Measurements from ENCODE around the gene TAF12. TPM values are rescaled to one million over a fixed set of nuclear protein-coding genes. Genes with fewer than 3 reads are reported as not detected.

TAF12 gene
- total RNA-seq, 1 experiment from 2014 or later = 39.5 TPM

DNA sequence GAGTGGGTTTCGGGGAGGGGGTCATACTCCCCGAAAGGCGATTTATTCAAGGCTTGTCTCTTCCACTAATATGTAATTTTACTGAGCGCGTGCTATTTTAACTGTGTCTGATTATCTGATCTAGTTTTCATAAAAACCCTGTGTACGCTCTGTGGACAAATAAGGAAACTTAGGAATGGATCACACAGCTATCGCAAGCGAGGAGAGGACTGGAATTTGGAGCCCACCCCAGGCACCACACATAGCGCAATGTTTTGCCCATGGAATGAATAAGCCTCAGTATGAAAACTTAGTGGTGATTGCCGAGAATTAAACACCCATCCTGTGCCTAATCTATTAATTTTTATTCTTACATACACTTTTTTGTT lies 60.6 kb downstream of the TAF12 start:
- Histone ChIP-seq H3K27ac (ENCODE audit: low read length) (peak overlapping the region; percentile 56), H3K9ac (ENCODE audit: low read length) (peak overlapping the region; percentile 96), H3K4me1 (ENCODE audit: low read length) (peaks cover 41% of the 10 kb centered on the region), H3K4me2 (ENCODE audit: low read depth, low read length, poor library complexity, severe bottlenecking) (peak overlapping the region; percentile 95), H2AFZ (ENCODE audit: low read length) (peak overlapping the region; percentile 90; the same call in 1 of the 2 replicates), H4K20me1 (ENCODE audit: insufficient read depth, low read depth, low read length) (peaks cover 12% of the 10 kb centered on the region), H3K36me3 (ENCODE audit: insufficient read depth, low read length) (peaks cover 32% of the 10 kb centered on the region), H3K79me2 (ENCODE audit: low read length) (peaks cover 22% of the 10 kb centered on the region), H3K9me2 (replicated peaks; ENCODE audit: insufficient read depth, low read length) (no peaks in the 10 kb centered on the region), H3K4me3 (ENCODE audit: low read length) (peak overlapping the region; percentile 97), H3K9me3 (ENCODE audit: low read length) (no peaks in the 10 kb centered on the region), H3K27me3 (ENCODE audit: low read length) (no peaks in the 10 kb centered on the region)
- no peak for DNase-seq

DNA sequence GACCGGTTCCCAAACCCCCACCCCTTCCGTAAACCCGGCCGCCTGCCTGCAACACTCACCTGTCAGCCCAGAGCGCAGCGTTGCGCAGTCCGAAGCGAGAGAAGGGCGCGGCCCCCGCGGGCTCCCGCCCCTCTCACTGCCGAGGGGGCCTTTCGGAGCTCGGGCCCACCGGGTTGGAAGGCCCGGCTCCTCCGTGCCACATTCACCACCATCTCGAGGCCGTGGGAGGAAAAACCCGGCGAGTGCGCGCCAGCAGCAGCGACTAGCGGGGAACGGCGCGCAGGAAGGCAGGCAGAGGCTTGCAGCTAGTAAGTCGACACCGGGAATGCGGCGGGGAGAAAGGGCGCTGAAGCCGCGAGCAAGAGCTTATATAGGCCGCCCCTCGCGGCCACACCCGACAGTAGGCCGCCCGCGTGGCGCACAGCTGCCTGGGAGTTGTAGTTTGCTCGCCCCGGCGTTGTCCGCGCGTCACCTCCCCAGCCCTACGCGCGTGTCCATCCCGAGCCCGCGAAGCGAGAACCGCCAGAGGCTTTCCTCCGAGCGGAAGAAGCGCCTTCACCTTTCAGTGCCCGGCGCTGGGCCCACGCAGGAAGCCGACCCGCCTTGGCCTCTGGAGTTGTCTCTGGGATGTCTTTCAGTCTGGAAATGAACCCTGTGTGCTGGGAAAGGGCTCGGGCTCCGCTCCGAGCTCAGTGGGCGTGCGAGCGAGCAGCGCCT lies 61.2 kb downstream of the TAF12 start:
- H3K4me2 ChIP-seq (ENCODE audit: low read depth, low read length, poor library complexity, severe bottlenecking) = peak overlapping the region; percentile 95
- H3K79me2 ChIP-seq (ENCODE audit: low read length) = peaks cover 22% of the 10 kb centered on the region
- H2AFZ ChIP-seq (ENCODE audit: low read length) = peak overlapping the region; percentile 90; the same call in 1 of the 2 replicates
- H3K4me3 ChIP-seq (ENCODE audit: low read length) = peak overlapping the region; percentile 97
- peaks cover 41% of the 10 kb centered on the region for H3K4me1 ChIP-seq (ENCODE audit: low read length)
- peak; percentile 98 for DNase-seq
- H4K20me1 ChIP-seq (ENCODE audit: insufficient read depth, low read depth, low read length) = peaks cover 12% of the 10 kb centered on the region
- no peaks in the 10 kb centered on the region for H3K9me2 ChIP-seq (replicated peaks; ENCODE audit: insufficient read depth, low read length)
- H3K9ac ChIP-seq (ENCODE audit: low read length) = peak overlapping the region; percentile 96
- no peaks in the 10 kb centered on the region for H3K9me3 ChIP-seq (ENCODE audit: low read length)
- H3K36me3 ChIP-seq (ENCODE audit: insufficient read depth, low read length) = peaks cover 32% of the 10 kb centered on the region
- no peaks in the 10 kb centered on the region for H3K27me3 ChIP-seq (ENCODE audit: low read length)
- H3K27ac ChIP-seq (ENCODE audit: low read length) = peak overlapping the region; percentile 84

DNA sequence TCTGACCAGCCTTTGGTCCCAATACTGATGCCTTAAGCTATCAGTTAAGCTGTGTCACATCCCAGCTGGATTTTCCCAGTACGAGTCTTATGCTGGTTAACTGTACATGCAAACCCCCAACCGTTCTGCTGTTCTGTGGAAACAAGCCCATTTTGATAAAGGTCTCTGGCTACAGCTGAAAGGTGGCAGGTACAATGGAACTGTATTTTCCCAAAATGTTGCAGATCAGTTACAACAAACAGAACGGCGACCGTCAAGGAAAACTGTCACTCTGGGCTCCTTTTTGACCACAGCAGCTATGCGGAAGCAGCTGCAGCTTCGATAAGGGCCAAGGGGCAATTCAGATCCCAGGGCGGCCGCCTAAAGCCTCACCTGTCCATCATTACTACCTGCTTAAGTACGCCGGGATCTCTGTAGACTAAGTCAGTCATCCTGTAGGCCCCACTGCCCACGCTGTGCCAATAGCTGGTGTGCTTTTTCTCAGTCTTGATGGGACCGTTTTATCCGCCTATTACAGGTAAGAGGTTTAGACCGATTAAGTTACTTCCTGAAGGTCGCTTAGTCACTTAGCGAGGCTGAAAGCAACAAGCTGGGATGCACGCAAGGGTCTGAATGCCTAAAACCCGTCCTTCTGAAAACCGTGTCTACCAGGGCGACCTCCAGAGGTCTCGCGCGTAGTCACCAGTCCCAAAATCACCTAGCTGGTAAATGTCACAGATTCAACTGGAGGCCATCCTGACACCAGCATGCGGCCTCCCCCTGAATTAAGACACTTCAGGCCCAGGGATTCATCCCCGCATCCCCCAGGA lies 61.9 kb downstream of the TAF12 start:
- Histone ChIP-seq H3K9ac (ENCODE audit: low read length) (peak overlapping the region; percentile 96), H3K79me2 (ENCODE audit: low read length) (peaks cover 22% of the 10 kb centered on the region), H2AFZ (ENCODE audit: low read length) (no peak overlapping the region), H3K27ac (ENCODE audit: low read length) (peak overlapping the region; percentile 84), H3K36me3 (ENCODE audit: insufficient read depth, low read length) (peaks cover 32% of the 10 kb centered on the region), H4K20me1 (ENCODE audit: insufficient read depth, low read depth, low read length) (peaks cover 12% of the 10 kb centered on the region), H3K9me2 (replicated peaks; ENCODE audit: insufficient read depth, low read length) (no peaks in the 10 kb centered on the region), H3K4me3 (ENCODE audit: low read length) (peak overlapping the region; percentile 97), H3K27me3 (ENCODE audit: low read length) (no peaks in the 10 kb centered on the region), H3K4me1 (ENCODE audit: low read length) (peaks cover 41% of the 10 kb centered on the region), H3K4me2 (ENCODE audit: low read depth, low read length, poor library complexity, severe bottlenecking) (peak overlapping the region; percentile 95), H3K9me3 (ENCODE audit: low read length) (no peaks in the 10 kb centered on the region)
- peak; percentile 75 for DNase-seq

DNA sequence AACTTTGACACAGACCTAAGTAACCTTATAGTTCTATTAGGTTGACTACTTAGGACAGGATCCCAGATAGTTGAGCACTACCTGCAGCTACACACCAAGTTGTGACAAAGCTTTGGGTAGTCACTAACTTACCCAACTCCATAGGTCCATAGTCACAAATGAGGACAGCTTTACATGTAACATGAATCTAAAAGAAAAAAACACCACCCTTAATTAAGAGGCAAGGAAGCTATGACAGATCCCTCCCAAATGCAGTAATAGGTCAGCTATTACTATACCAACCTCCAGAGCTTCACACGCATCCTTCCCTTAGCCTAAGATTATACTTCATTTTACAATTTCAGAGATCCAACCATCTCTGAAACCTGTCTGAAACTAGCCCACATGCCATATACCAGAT lies 63.5 kb downstream of the TAF12 start:
- H2AFZ ChIP-seq (ENCODE audit: low read length) = no peak overlapping the region
- peaks cover 12% of the 10 kb centered on the region for H4K20me1 ChIP-seq (ENCODE audit: insufficient read depth, low read depth, low read length)
- H3K9me2 ChIP-seq (replicated peaks; ENCODE audit: insufficient read depth, low read length) = no peaks in the 10 kb centered on the region
- H3K9me3 ChIP-seq (ENCODE audit: low read length) = no peaks in the 10 kb centered on the region
- peaks cover 41% of the 10 kb centered on the region for H3K4me1 ChIP-seq (ENCODE audit: low read length)
- peaks cover 22% of the 10 kb centered on the region for H3K79me2 ChIP-seq (ENCODE audit: low read length)
- peak overlapping the region; percentile 97 for H3K4me3 ChIP-seq (ENCODE audit: low read length)
- H3K4me2 ChIP-seq (ENCODE audit: low read depth, low read length, poor library complexity, severe bottlenecking) = peak overlapping the region; percentile 95
- H3K27me3 ChIP-seq (ENCODE audit: low read length) = no peaks in the 10 kb centered on the region
- DNase-seq = no peak
- H3K9ac ChIP-seq (ENCODE audit: low read length) = peak overlapping the region; percentile 96
- peak overlapping the region; percentile 84; the same call in 1 of the 2 replicates for H3K27ac ChIP-seq (ENCODE audit: low read length)
- peaks cover 32% of the 10 kb centered on the region for H3K36me3 ChIP-seq (ENCODE audit: insufficient read depth, low read length)

DNA sequence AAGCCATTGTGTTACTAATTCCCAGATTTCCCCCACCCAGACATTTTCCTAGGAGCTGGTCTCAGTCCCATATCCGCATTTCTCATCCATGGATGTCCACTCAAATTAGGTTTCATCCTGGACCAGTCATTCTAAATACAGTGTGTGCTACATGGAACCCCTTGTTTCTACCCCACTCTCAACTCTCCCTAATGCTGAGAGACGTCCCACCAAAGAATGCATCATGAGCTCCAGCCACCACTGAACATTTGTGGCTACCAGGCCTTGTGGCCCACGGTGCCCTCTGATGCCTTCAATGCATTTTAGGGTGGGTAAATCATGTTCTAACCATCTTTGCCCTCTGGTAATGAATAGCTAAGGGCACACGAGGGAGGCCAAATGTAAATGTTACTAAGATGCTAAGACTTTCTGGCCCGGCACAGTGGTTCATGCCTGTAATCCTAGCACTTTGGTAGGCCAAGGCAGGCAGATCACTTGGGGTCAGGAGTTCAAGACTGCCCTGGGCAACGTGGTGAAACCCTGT lies 64.1 kb downstream of the TAF12 start:
- H3K4me3 ChIP-seq (ENCODE audit: low read length) = no peak overlapping the region
- peaks cover 41% of the 10 kb centered on the region for H3K4me1 ChIP-seq (ENCODE audit: low read length)
- H2AFZ ChIP-seq (ENCODE audit: low read length) = no peak overlapping the region
- peaks cover 12% of the 10 kb centered on the region for H4K20me1 ChIP-seq (ENCODE audit: insufficient read depth, low read depth, low read length)
- H3K4me2 ChIP-seq (ENCODE audit: low read depth, low read length, poor library complexity, severe bottlenecking) = no peak overlapping the region
- H3K79me2 ChIP-seq (ENCODE audit: low read length) = peaks cover 22% of the 10 kb centered on the region
- no peak for DNase-seq
- no peak overlapping the region for H3K9ac ChIP-seq (ENCODE audit: low read length)
- no peaks in the 10 kb centered on the region for H3K9me3 ChIP-seq (ENCODE audit: low read length)
- peak overlapping the region; percentile 84; the same call in 1 of the 2 replicates for H3K27ac ChIP-seq (ENCODE audit: low read length)
- peaks cover 32% of the 10 kb centered on the region for H3K36me3 ChIP-seq (ENCODE audit: insufficient read depth, low read length)
- no peaks in the 10 kb centered on the region for H3K9me2 ChIP-seq (replicated peaks; ENCODE audit: insufficient read depth, low read length)
- H3K27me3 ChIP-seq (ENCODE audit: low read length) = no peaks in the 10 kb centered on the region

DNA sequence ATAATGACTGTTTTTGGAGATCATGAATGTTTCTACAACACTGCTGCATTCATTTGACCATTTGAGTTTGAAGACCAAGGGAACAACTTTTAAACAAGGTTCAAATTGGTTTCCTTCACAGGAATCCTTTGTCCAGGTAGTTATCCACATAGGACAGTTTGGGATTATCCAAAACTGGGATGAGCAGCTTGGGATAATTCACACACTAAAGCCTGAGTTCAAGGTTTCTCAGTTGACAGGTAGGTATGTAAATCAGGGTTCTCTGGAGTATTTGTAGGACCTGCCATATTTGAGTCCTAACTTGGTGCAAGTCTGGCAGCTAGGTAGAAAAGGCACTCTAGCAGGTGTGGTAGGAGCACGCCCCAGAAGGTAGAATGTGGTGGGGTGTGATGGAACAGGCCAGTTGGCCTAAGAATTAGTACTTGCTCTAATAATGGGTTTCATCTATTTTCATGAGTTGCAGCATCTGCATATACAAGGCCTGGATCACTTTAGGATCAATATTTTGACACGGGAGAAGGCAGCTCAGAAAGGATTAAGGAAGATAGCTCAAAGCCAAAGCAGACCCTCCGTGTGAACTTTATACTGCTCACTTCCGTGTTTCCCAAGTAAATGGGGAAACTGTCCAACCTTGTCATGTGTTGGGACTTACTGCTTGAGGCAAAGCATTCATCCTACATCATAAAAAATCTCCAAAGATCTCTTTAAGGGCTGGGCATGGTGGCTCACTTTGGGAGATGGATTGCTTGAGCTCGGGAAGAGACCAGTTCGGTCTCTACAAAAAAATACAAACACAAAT lies 64.9 kb downstream of the TAF12 start:
- no peaks in the 10 kb centered on the region for H3K9me3 ChIP-seq (ENCODE audit: low read length)
- peak; percentile 70 for DNase-seq

DNA sequence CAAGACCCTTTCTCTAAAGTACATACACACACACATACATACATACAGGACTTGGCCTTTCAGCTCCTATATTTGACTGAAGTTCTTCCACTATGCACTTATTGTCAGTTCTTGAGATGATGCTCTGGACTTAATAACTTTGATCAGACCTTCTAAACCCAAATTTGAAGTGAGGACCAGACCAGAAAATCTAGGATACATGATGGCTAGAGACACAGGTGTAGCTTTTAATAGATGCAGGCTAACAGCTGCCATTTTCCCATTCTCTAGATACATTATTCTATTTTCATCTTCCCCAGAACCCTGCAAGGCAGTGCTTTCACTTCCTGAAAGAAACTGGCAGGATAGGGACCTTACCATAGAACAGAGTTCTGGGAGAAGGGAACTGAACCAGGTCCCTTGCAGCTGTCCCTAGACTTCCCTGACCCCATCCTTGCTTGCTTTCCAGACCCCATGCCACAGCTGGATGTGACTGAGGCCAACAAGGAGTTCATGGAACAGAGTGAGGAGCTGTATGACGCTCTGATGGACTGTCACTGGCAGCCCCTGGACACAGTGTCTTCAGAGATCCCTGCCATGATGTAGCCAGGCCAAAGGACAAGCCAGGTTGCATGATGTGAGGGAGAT lies 65.7 kb downstream of the TAF12 start:
- peak; percentile 74 for DNase-seq
- peaks cover 32% of the 10 kb centered on the region for H3K36me3 ChIP-seq (ENCODE audit: insufficient read depth, low read length)
- peaks cover 22% of the 10 kb centered on the region for H3K79me2 ChIP-seq (ENCODE audit: low read length)
- H3K9me2 ChIP-seq (replicated peaks; ENCODE audit: insufficient read depth, low read length) = no peaks in the 10 kb centered on the region
- peaks cover 12% of the 10 kb centered on the region for H4K20me1 ChIP-seq (ENCODE audit: insufficient read depth, low read depth, low read length)
- peak overlapping the region; percentile 44 for H3K27ac ChIP-seq (ENCODE audit: low read length)
- no peak overlapping the region for H3K4me2 ChIP-seq (ENCODE audit: low read depth, low read length, poor library complexity, severe bottlenecking)
- no peak overlapping the region for H3K9ac ChIP-seq (ENCODE audit: low read length)
- no peaks in the 10 kb centered on the region for H3K9me3 ChIP-seq (ENCODE audit: low read length)
- H2AFZ ChIP-seq (ENCODE audit: low read length) = no peak overlapping the region
- H3K4me1 ChIP-seq (ENCODE audit: low read length) = peaks cover 34% of the 10 kb centered on the region
- H3K4me3 ChIP-seq (ENCODE audit: low read length) = no peak overlapping the region
- H3K27me3 ChIP-seq (ENCODE audit: low read length) = no peaks in the 10 kb centered on the region

More for the DNA sequence above, 64.9 kb downstream of the TAF12 start:
- Histone ChIP-seq H3K4me3 (ENCODE audit: low read length) (no peak overlapping the region), H3K9me2 (replicated peaks; ENCODE audit: insufficient read depth, low read length) (no peaks in the 10 kb centered on the region), H3K27ac (ENCODE audit: low read length) (peak overlapping the region; percentile 44), H3K4me1 (ENCODE audit: low read length) (peaks cover 38% of the 10 kb centered on the region), H2AFZ (ENCODE audit: low read length) (no peak overlapping the region), H4K20me1 (ENCODE audit: insufficient read depth, low read depth, low read length) (peaks cover 12% of the 10 kb centered on the region), H3K27me3 (ENCODE audit: low read length) (no peaks in the 10 kb centered on the region), H3K9ac (ENCODE audit: low read length) (no peak overlapping the region), H3K4me2 (ENCODE audit: low read depth, low read length, poor library complexity, severe bottlenecking) (no peak overlapping the region), H3K36me3 (ENCODE audit: insufficient read depth, low read length) (peaks cover 32% of the 10 kb centered on the region), H3K79me2 (ENCODE audit: low read length) (peaks cover 22% of the 10 kb centered on the region)
